GM12801 (cell line): ENCODE data around the gene TM4SF4.

ENCODE experiments used
- CTCF ChIP-seq: IDR thresholded peaks from one replicate; pipeline ENCODE4 v1.5.1; 2011; ENCODE audit warnings: control low read depth; ENCODE audit not compliant: insufficient read length; ENCODE audit errors: extremely low read depth

Gene TM4SF4

GRCh38 chr3:149542375-149543312 lies 68.1 kb downstream of the TM4SF4 start:
- no peak for TF ChIP-seq CTCF

GRCh38 chr3:149545049-149545448 lies 70.6 kb downstream of the TM4SF4 start:
- TF ChIP-seq CTCF: no peak

GRCh38 chr3:149547413-149547812 lies 72.9 kb downstream of the TM4SF4 start:
- TF ChIP-seq CTCF: no peak

GRCh38 chr3:149547954-149548668 lies 73.6 kb downstream of the TM4SF4 start:
- TF ChIP-seq CTCF: no peak

- TF ChIP-seq CTCF: no peak
Observed at GRCh38 chr3:149548669-149549065, 74.2 kb downstream of the TM4SF4 start.

GRCh38 chr3:149551500-149551899 lies 77.0 kb downstream of the TM4SF4 start:
- TF ChIP-seq CTCF: no peak

GRCh38 chr3:149552700-149553099 lies 78.2 kb downstream of the TM4SF4 start:
- TF ChIP-seq CTCF: no peak
